GM18517 (cell line): ENCODE measurements around the gene UNC13C.
"Not testable (repeated sequence)": the region's sequence is repeated elsewhere in the genome, so short reads cannot be mapped to it uniquely, and the experiment has no call there.

Experiments
- ATAC-seq: cut with Tn5 transposase; IDR thresholded peaks from one replicate; pipeline ENCODE4 v1.9.1; 2021; ENCODE audit warnings: mild to moderate bottlenecking, moderate library complexity; ENCODE audit not compliant: unreplicated experiment

UNC13C gene

GRCh38 chr15:53978253-53978906, at the start of gene UNC13C:
Gene UNC13C (plus strand): TSS chr15:53978441. CDS start chr15:54012904, 34,463 bp downstream.
- no peak for ATAC-seq

DNA sequence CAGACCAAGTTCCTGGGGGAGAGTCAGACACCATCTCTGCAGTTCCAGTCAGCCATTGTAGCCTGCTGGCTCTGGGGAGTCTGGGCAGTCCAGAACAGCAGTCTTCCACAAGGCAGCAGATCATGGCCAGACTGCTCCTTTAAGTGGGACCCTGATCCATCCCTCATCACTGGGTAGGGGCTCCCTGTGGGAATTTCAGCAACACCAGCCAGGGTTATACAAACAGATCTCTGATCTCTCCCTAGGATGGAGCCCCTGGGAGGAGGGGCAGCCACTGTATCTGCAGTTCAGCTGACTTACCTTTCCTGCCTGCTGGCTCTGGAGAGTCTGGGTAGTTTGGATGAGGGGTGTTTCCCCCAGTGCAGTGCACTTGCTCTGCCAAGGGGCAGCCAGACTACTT, 42.1 kb upstream of the UNC13C start:
- no peak for ATAC-seq

DNA sequence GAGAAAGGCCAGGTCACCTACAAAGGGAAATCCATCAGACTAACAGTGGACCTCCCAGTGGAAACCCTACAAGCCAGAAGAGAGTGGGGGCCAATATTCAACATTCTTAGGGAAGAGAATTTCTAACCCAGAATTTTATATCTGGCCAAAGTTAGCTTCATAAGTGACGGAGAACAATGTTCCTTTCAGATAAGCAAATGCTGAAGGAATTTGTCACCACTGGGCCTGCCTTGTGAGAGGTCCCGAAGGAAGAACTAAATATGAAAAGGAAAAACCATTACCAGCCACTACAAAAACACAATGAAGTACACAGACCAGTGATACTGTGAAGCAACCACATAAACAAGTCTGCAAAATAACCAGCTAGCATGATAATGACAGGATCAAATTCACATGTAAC, 40.6 kb upstream of the UNC13C start:
- not testable (repeated sequence) for ATAC-seq

DNA sequence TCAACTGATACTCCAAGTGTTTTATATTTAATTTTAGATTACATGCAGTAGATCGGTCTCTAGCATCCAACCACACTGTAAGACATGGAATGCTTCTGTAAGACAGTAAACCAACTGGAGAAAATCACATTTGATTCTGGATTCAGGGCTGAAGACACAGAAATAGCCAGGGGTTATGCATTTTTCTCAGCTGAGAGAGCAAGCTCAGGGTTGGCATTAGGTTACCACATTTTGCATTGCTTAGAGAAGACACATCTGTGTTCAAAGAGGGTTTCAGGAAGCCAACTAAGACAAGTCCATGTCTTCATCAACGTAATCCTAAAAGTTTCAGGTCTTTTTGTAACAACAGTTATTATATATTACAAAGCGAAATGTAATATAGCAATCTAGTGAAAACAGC, 27.7 kb upstream of the UNC13C start:
- no peak for ATAC-seq

DNA sequence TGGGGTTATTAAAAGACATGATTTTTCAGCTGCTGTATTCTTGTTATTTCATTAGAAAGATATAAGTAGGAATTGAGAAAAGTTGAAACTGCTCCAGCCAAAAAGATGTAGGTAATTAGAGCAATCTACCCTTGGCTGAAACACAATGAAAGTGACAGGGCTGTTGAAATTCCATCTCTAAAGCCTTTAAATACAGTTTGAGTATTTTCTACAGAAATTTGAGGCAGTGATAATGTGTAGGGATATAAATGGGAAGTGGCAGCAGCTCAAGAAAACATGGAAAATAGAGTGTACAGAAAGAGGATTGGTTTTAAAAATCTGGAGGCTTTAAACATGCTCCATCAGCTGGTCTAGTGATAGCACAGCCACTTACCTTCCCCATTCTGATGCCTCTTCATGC, 22.8 kb upstream of the UNC13C start:
- no peak for ATAC-seq

DNA sequence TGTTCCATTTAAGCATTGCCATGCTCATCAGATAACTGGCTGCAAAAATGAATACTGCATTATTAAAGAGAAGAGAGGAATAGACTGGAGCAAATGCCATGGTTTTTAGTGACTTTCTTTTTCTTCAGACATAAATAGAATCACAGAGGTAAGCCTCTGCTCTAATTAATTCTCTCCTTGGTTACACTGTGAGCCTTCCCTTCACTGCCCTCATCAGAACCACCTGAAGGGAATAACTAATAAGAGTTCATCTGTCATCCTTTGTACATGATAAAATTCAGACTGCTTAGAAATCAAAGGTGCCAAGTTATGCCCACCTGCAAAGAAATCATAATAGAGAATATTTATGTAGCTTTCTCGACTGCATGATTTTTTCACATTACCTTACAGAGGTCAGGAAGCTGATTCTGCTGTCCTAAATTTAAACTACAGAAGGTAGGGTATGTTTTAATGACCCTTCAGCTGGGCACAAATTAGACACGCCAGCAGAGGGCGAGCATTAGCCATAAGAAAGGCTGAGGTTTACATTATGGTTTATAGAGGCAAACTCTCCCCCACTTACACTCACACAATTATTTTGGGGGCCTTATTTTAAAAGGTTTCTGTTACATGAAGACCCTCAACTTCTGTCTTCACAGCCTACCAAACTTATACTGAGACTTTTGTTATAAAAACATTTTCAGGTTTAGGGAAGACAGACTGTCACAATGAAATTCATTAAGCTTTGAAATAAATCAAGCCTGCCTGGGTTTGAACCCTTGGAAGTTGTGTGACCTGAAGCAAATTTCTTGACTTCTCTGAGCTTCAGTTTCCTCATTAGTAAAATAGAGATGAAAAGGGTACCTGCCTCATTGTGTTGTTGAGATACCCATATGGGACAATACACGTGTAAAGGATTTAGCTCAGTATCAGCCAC, 15.3 kb upstream of the UNC13C start:
- no peak for ATAC-seq

DNA sequence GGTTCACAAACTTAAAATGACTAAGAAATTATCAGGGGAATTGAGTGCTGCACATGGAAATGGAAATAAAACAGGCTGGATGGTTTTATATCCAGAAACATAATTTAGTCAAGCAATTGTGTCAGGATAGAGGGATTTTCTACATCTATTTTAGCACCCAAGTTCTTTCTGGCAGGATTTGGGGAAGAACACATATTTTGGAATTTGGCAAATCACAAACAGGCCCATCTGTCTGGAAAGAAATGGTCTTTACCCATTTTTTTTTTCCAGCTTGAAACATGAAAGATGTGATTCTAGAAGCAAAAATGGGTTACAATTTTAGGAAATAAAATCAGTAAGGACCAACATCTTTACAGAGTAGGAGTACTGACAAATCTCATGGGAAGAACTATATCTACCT, 14.4 kb upstream of the UNC13C start:
- ATAC-seq = no peak

GRCh38 chr15:53974121-53974520, 4.1 kb upstream of the UNC13C start:
- no peak for ATAC-seq

DNA sequence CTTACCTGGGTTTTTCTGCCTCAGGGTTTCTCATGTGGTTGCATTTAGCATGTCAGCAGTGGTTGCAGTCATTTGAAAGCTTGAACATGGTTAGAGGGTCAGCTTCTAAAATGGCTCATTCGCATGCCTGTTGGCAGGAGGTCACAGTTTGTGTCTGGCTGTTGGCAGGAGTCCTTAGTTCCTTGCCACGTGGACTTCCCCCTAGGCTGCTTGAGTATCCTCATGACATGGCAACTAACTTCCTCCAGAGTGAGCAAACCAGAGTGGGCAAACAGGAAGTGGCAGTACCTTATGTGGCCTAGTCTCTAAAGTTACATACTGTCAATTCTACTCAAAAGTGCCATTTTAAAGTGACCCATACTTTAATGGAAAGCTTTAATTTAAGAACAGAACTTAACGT, 3.4 kb upstream of the UNC13C start:
- ATAC-seq = no peak

DNA sequence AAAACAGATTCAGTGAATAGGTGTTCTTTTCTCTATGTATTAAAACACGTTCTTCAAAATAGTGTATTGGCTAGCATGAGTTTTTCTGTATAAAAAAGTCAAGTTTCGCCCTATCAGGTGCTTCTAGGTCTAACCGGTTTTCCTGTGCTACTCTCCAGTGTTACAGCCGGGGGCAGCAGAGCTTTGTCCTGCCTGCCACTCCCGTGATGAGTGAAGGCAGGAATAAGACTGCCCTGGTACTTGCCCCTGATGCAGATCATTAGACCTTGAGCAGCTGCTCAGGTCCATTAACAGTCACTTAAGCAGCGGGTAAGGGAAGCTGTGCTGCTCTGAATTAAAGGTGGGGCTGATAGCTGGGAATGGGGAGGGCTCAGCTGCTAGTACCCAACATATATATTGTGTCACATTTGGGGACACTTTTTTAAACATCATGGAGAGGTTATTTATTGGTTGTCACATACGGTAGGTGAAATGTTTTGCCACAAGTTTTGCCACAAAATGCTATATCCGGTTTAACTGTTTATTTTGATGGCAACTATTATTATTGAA, 1.3 kb upstream of the UNC13C start:
- ATAC-seq = no peak

DNA sequence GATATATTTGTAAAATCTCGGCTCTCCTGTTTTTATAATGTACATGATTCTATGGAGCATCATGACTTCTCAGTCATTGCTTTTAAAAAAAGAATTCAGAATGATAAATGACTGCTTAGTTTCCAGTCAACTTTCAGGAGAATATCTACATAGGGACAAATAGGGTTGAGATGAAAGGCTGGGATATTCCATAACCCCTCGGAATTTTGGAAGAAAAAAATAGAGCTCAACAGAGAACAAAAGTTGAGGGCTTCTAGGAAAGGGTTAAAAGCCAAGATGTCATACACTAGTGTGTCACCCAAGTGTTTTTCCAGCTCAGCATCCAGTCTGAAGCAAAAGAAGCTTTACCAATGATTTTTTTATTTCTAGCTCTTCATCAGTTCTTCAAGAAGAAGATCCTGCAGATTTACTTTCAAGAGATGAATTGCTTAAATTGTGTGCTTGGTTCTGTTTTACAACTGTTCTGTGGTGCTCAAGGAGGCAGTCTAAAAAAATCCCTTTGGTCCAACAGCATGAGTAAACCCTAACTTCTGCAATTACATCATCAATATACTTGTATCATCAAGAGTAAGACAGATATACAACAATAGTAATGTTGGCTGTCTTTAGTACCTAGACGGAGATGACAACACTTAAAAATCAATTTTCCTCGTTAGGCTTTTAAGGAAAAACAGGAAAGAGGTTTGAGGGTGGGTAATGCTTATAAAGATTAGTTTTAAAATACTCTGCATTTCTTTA, 979 bp downstream of the UNC13C start:
- ATAC-seq = no peak

DNA sequence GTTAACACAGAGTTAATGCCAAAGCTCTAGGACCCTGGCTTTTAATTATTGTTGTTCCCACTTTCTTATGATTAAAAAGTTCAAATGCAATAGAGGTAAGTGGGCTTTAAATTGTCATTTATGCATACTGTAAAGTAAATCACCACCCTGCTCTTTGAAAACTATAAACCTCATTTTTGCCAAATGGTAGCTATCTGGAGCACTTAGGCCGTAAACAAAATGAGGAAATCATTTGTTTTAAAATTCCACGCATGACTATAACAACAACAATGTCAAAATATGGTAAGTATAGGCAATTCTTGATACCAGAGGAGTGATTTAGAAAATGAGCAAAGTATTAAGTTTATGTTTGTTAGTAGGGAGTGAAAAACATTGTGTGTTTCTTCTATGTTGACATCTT, 1.8 kb downstream of the UNC13C start:
- no peak for ATAC-seq

- no peak for ATAC-seq
Measured at GRCh38 chr15:53982071-53982680, 3.9 kb downstream of the UNC13C start.

DNA sequence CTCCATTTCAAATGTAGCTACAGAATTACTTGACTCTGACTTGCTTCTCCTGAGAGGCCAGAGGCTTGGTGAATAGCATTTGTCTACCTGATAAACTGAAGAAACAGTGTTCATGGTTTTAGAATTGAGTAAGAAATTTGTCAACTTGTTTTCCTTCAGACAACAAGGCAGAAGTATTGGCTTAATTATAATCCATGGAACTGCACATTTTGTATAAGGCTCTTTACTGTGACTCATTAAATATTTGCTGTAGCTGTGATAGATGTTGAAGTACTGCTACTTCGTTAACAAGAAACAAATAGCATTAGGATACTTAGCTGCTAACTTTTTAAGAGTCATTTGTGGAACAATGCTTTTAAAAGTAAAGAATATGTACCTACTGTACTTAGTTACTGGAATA, 4.6 kb downstream of the UNC13C start:
- ATAC-seq = no peak

DNA sequence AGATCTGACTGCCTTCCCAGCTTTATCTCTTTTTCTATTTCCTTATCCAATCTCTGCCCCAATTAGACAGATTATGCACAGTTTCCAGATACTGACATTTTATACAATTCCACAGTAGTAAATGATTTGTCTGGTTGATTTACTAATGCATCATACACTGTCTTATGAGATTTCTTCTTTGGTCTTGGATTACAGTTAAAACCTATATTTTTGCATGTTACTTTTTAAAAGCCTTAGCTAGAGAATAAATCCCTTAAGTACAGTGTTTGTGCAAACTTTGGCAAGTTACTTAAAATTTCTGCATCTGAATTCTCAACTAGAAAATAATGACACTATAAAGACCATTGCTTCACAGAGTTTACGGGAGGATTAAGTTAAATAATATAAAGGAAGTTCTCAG, 6.0 kb downstream of the UNC13C start:
- no peak for ATAC-seq

DNA sequence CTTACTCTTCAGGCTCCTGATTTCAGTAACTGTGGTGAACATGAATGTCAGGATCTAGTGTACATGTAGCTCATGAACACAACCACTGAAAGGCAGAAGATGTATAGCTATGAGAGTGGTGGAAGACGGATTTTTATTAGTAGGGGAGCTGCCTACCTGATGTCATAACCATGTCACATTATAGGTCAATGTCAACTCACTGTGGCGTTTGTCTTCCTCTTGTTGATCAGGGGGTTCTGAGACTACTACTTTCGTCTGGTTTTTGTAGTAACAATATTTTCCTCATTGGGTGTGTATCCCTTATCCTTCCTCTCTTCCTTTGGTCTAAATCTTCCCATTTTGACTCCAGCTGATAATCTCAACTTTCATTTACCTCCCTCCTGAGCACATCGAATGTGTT, 7.3 kb downstream of the UNC13C start:
- no peak for ATAC-seq

GRCh38 chr15:53987480-53987879, 9.2 kb downstream of the UNC13C start:
- ATAC-seq = no peak

- no peak for ATAC-seq
Measured at GRCh38 chr15:54007256-54007655, 29.0 kb downstream of the UNC13C start.

- ATAC-seq = no peak
Measured at GRCh38 chr15:54011656-54012055, 33.4 kb downstream of the UNC13C start.

DNA sequence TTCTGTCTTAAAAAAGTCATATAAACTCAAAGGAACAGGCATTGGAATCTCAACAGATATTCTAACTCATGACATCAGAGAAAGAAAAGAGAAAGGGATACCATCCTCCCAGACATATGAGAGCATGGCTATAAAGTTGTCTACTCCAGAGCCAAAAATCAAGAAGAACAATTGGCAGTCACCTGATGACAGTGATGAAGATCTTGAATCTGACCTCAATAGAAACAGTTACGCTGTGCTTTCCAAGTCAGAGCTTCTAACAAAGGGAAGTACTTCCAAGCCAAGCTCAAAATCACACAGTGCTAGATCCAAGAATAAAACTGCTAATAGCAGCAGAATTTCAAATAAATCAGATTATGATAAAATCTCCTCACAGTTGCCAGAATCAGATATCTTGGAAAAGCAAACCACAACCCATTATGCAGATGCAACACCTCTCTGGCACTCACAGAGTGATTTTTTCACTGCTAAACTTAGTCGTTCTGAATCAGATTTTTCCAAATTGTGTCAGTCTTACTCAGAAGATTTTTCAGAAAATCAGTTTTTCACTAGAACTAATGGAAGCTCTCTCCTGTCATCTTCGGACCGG, 35.9 kb downstream of the UNC13C start:
- no peak for ATAC-seq

DNA sequence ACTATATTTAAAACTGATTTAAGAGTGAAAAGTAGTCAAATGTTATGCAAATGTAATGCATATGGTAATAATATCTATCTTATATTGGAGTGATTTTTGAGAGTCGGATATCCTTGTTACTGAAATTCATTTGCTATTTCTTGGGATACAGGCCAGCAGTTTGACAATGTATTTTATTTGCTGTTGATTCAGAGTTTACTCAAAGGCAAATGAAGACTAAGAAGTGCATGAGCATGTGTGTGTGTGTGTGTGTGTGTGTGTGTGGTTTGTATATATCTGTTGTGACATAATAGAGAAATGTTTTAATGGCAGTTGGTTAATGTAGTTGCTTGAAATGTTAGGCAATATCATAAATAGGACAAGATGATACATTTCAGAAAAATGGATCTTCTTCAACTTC, 39.0 kb downstream of the UNC13C start:
- ATAC-seq = no peak
